Mucosa of descending colon (tissue), 3 donors: ENCODE measurements around the gene KAT6B. TPM values are rescaled to one million over a fixed set of nuclear protein-coding genes. Genes with fewer than 3 reads are reported as not detected.
"Not testable (repeated sequence)": the region's sequence is repeated elsewhere in the genome, so short reads cannot be mapped to it uniquely, and the experiment has no call there.

Source experiments
- ATAC-seq: fragments of 200-7000 bp; cut with Tn5 transposase; one replicate; pipeline ENCODE4 v1.9.1; 2020; ENCODE audit warnings: mild to moderate bottlenecking, moderate library complexity
- DNase-seq, 3 donors: peaks; one replicate each; pipeline ENCODE4 v3.0.0-alpha.2; 2020
- H3K36me3 ChIP-seq: fragments of 200-600 bp; one replicate; pipeline ENCODE4 v1.8.0; 2021; ENCODE audit warnings: low read depth, mild to moderate bottlenecking
- H3K4me1 ChIP-seq: fragments of 200-600 bp; one replicate; pipeline ENCODE4 v1.8.0; 2021; ENCODE audit warnings: low read depth, mild to moderate bottlenecking
- H3K4me3 ChIP-seq: fragments of 200-600 bp; one replicate; pipeline ENCODE4 v1.8.0; 2021; ENCODE audit warnings: mild to moderate bottlenecking
- H3K9me3 ChIP-seq: fragments of 200-600 bp; one replicate; pipeline ENCODE4 v1.8.0; 2021; ENCODE audit warnings: mild to moderate bottlenecking
- CTCF ChIP-seq: fragments of 200-600 bp; IDR thresholded peaks from one replicate; pipeline ENCODE4 v1.8.0; 2022; ENCODE audit warnings: antibody characterized with exemption, mild to moderate bottlenecking
- intact Hi-C, 2 donors: fragments of 100-400 bp; cut with DNase I in 1 of 2; cut with micrococcal nuclease in 1 of 2; formaldehyde crosslinking; loops; one replicate each; pipeline versions ENCODE4 v1.11.0 to v1.11.1; 2022; cut with DNase I, micrococcal nuclease
- total RNA-seq, 3 donors: library from RNA; stranded (reverse); fragmentation: NEBNext Ultra II Directional in 2 of 3; extraction: Animal tissue kit (Norgen Biotek cat#: 25700) in 2 of 3; gene quantifications; one replicate each; pipeline versions ENCODE4 v1.2.1 to v1.2.4, GENCODE V29; 2021 to 2023
- donor health status: DM: no; HTN: no; CAD: no; lungs with moderate emphysema.
- donor health status: DM: no; HTN: no; CAD: no.
- donor health status: DM: no; HTN: yes; CAD: no.

The KAT6B gene
- total RNA-seq, 3 donors from 2014 or later, result 29.5 to 60.5 (median 39.3) TPM

- no peak for TF ChIP-seq CTCF
- no peak for DNase-seq
- Histone ChIP-seq H3K4me3 (no peak overlapping the region), H3K4me1 (no peaks in the 10 kb centered on the region), H3K36me3 (no peaks in the 10 kb centered on the region), H3K9me3 (no peaks in the 10 kb centered on the region)
- no peak for ATAC-seq
- intact Hi-C loops, result no loop called here
These were observed 33.7 kb upstream of the KAT6B start for GRCh38 chr10:74792726-74793125.

- H3K9me3 ChIP-seq, H3K4me1 ChIP-seq, H3K36me3 ChIP-seq, H3K4me3 ChIP-seq, ATAC-seq, DNase-seq, intact Hi-C loops: not testable (repeated sequence)
These were observed 33.2 kb upstream of the KAT6B start for GRCh38 chr10:74793240-74793639.

GRCh38 chr10:74794531-74794930 lies 31.9 kb upstream of the KAT6B start:
- Histone ChIP-seq H3K36me3 (no peaks in the 10 kb centered on the region), H3K9me3 (no peaks in the 10 kb centered on the region), H3K4me3 (no peak overlapping the region), H3K4me1 (no peaks in the 10 kb centered on the region)
- TF ChIP-seq CTCF, result no peak
- ATAC-seq (no peak), DNase-seq (no peak)
- intact Hi-C loops, result no loop called here

- H3K4me1 ChIP-seq, result no peaks in the 10 kb centered on the region
- ATAC-seq, result no peak
- no peak overlapping the region for H3K4me3 ChIP-seq
- no peak for DNase-seq
- no peaks in the 10 kb centered on the region for H3K36me3 ChIP-seq
- TF ChIP-seq CTCF, result no peak
- no peaks in the 10 kb centered on the region for H3K9me3 ChIP-seq
- intact Hi-C loops, result no loop called here
These were observed 28.9 kb upstream of the KAT6B start for GRCh38 chr10:74797550-74797949.

GRCh38 chr10:74799721-74800221 lies 26.6 kb upstream of the KAT6B start:
- no peak for DNase-seq
- Histone ChIP-seq H3K4me1 (no peaks in the 10 kb centered on the region), H3K4me3 (no peak overlapping the region), H3K9me3 (no peaks in the 10 kb centered on the region), H3K36me3 (no peaks in the 10 kb centered on the region)
- intact Hi-C loops, result no loop called here
- ATAC-seq, result no peak
- no peak for TF ChIP-seq CTCF

GRCh38 chr10:74801447-74801846 lies 25.0 kb upstream of the KAT6B start:
- DNase-seq (no peak), ATAC-seq (no peak)
- Histone ChIP-seq H3K4me3 (no peak overlapping the region), H3K4me1 (no peaks in the 10 kb centered on the region), H3K36me3 (no peaks in the 10 kb centered on the region), H3K9me3 (no peaks in the 10 kb centered on the region)
- TF ChIP-seq CTCF, result no peak
- intact Hi-C loops, result no loop called here
